ENCODE data around the gene TOX3. TPM values are rescaled to one million over a fixed set of nuclear protein-coding genes. Genes with fewer than 3 reads are reported as not detected.

TOX3 gene
- total RNA-seq, 4 donors from 2014 or later, result 0.16 to 1.1 (median 0.57) TPM; not detected in 1

- no peak for TF ChIP-seq CTCF (IDR thresholded peaks at IDR 0.05; ENCODE audit: low read depth)
Measured at GRCh38 chr16:52465711-52466267, 81.2 kb downstream of the TOX3 start.

GRCh38 chr16:52463904-52464303, 83.0 kb downstream of the TOX3 start:
- no peak for TF ChIP-seq CTCF (IDR thresholded peaks at IDR 0.05; ENCODE audit: low read depth)

GRCh38 chr16:52462816-52463215, 84.1 kb downstream of the TOX3 start:
- TF ChIP-seq CTCF (IDR thresholded peaks at IDR 0.05; ENCODE audit: low read depth), result no peak

- no peak for TF ChIP-seq CTCF (IDR thresholded peaks at IDR 0.05; ENCODE audit: low read depth)
Measured at GRCh38 chr16:52460639-52461178, 86.2 kb downstream of the TOX3 start.

- no peak for TF ChIP-seq CTCF (IDR thresholded peaks at IDR 0.05; ENCODE audit: low read depth)
Measured at GRCh38 chr16:52456368-52456767, 90.6 kb downstream of the TOX3 start.

GRCh38 chr16:52455549-52456277, 91.2 kb downstream of the TOX3 start:
- no peak for TF ChIP-seq CTCF (IDR thresholded peaks at IDR 0.05; ENCODE audit: low read depth)

GRCh38 chr16:52453644-52454043, 93.3 kb downstream of the TOX3 start:
- no peak for TF ChIP-seq CTCF (IDR thresholded peaks at IDR 0.05; ENCODE audit: low read depth)
